ENCODE results near the gene DOCK6. TPM values are rescaled to one million over a fixed set of nuclear protein-coding genes. Genes with fewer than 3 reads are reported as not detected.

DOCK6 gene
- total and polyA plus RNA-seq, 7 experiments from 2014 or later = 0.73 to 5.2 (median 1.5) TPM; not detected in 4

GRCh38 chr19:11237321-11237720 is 25.0 kb downstream of the DOCK6 start:
- H3K9me3 Mint-ChIP-seq = peaks cover 0 to 21% (median 9%) of the 10 kb centered on the region in 11 donors
- no peak overlapping the region for H3K27ac Mint-ChIP-seq
- no peaks in the 10 kb centered on the region for H3K27me3 ChIP-seq (ENCODE audit: control insufficient read depth in 2 of 2, insufficient read depth in 2 of 2, low read length in 2 of 2)
- H3K27me3 Mint-ChIP-seq = peaks cover 0 to 6% (median 0%) of the 10 kb centered on the region in 5 donors
- H3K4me1 ChIP-seq (ENCODE audit: control insufficient read depth in 2 of 2, insufficient read depth in 2 of 2, low read length in 2 of 2) = no peaks in the 10 kb centered on the region
- H3K4me3 Mint-ChIP-seq = no peak overlapping the region
- H3K4me1 Mint-ChIP-seq = no peaks in the 10 kb centered on the region
- no peak overlapping the region for H3K4me3 ChIP-seq (ENCODE audit: low read length)
- intact Hi-C loops (cut with micrococcal nuclease) = no loop called here
- no peak for DNase-seq
- H3K27ac ChIP-seq (ENCODE audit: low read depth, low read length) = no peak overlapping the region
- H3K9me3 ChIP-seq (ENCODE audit: control insufficient read depth in 2 of 3, low read length in 3 of 3) = peaks cover 0 to 24% (median 0%) of the 10 kb centered on the region in 3 experiments
- CTCF ChIA-PET = no interaction called here
- POLR2A ChIA-PET = no interaction called here
- no peaks in the 10 kb centered on the region for H3K36me3 ChIP-seq (ENCODE audit: control insufficient read depth in 2 of 3, insufficient read depth in 3 of 3, low read length in 3 of 3)
- ATAC-seq = no peak
- no peaks in the 10 kb centered on the region for H3K36me3 Mint-ChIP-seq

GRCh38 chr19:11236324-11237301 is 25.7 kb downstream of the DOCK6 start:
- no peaks in the 10 kb centered on the region for H3K27me3 ChIP-seq (ENCODE audit: control insufficient read depth in 2 of 2, insufficient read depth in 2 of 2, low read length in 2 of 2)
- DNase-seq (no peak), ATAC-seq (no peak)
- H3K27ac ChIP-seq (ENCODE audit: low read depth, low read length) = no peak overlapping the region
- Mint-ChIP-seq H3K4me1 (no peaks in the 10 kb centered on the region), H3K36me3 (no peaks in the 10 kb centered on the region), H3K27me3 (peaks cover 0 to 3% (median 0%) of the 10 kb centered on the region in 5 donors), H3K4me3 (no peak overlapping the region), H3K9me3 (peaks cover 0 to 21% (median 9%) of the 10 kb centered on the region in 11 donors), H3K27ac (no peak overlapping the region)
- intact Hi-C loops (cut with micrococcal nuclease) = no loop called here
- ChIA-PET POLR2A (no interaction called here), CTCF (no interaction called here)
- H3K9me3 ChIP-seq (ENCODE audit: control insufficient read depth in 2 of 3, low read length in 3 of 3) = peaks cover 0 to 24% (median 0%) of the 10 kb centered on the region in 3 experiments
- H3K36me3 ChIP-seq (ENCODE audit: control insufficient read depth in 2 of 3, insufficient read depth in 3 of 3, low read length in 3 of 3) = no peaks in the 10 kb centered on the region
- H3K4me3 ChIP-seq (ENCODE audit: low read length) = no peak overlapping the region
- H3K4me1 ChIP-seq (ENCODE audit: control insufficient read depth in 2 of 2, insufficient read depth in 2 of 2, low read length in 2 of 2) = no peaks in the 10 kb centered on the region

DNA sequence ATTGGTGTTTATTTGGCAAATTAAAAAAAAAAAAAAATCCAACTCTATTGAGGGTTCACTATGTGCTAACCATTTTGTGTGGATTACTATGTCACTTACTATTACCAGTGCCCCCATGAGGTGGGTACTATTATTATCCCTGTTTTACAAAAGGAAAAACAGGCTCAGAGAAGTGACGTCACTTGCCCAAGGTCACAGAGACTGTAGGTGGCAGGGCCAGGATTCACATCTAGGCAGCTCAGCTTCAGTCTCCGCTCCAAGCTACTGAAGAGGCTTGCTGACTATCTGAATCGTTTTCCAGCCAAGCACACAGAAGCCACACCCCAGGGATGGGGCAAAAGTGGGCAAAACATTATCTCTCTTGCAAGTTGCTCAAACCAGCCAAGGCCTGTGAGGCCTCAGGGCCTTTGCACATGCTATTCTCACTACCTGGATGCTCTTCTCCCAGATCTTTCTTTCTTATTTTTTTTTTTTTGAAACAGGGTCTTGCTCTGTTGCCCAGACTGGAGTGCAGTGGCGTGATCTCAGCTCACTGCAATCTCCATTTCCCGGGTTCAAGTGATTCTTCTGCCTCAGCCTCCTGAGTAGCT is 27.7 kb downstream of the DOCK6 start:
- Histone ChIP-seq H3K27me3 (ENCODE audit: control insufficient read depth in 2 of 2, insufficient read depth in 2 of 2, low read length in 2 of 2) (no peaks in the 10 kb centered on the region), H3K4me3 (ENCODE audit: low read length) (no peak overlapping the region), H3K36me3 (ENCODE audit: control insufficient read depth in 2 of 3, insufficient read depth in 3 of 3, low read length in 3 of 3) (no peaks in the 10 kb centered on the region), H3K9me3 (ENCODE audit: control insufficient read depth in 2 of 3, low read length in 3 of 3) (peaks cover 0 to 18% (median 0%) of the 10 kb centered on the region in 3 experiments), H3K4me1 (ENCODE audit: control insufficient read depth in 2 of 2, insufficient read depth in 2 of 2, low read length in 2 of 2) (no peaks in the 10 kb centered on the region), H3K27ac (ENCODE audit: low read depth, low read length) (no peak overlapping the region)
- no peak for ATAC-seq
- Mint-ChIP-seq H3K9me3 (peaks cover 0 to 18% (median 9%) of the 10 kb centered on the region in 11 donors), H3K4me3 (no peak overlapping the region), H3K36me3 (no peaks in the 10 kb centered on the region), H3K27ac (no peak overlapping the region), H3K4me1 (no peaks in the 10 kb centered on the region), H3K27me3 (peaks cover 0 to 3% (median 0%) of the 10 kb centered on the region in 5 donors)
- CTCF ChIA-PET = no interaction called here
- DNase-seq = no peak
- POLR2A ChIA-PET = interaction anchor here (0.6 kb wide), 1 partner anchor 245 kb away, joined by 3 read pairs; no protein-coding TSS in a partner anchor
- intact Hi-C loops (cut with micrococcal nuclease) = no loop called here

DNA sequence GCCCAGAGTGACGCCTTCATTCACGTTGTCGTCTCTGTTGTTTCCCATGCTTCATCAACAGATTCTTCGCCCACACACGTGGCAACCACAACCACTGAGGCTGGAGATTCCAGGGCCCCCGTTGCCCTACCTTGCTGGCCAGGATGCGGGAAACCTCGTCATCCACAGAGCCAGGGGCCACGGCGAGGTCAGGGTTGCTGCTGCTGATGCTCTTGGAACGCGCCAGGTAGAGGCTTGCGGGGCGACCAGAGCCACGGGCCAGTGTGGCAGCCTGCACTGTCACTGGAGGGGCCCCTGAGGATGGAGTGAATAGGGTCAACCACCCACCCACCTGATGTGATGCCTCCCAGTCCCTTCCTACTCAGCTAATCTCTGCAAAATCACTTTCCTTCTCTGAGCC is 29.3 kb downstream of the DOCK6 start:
- H3K4me3 ChIP-seq (ENCODE audit: low read length) = no peak overlapping the region
- no peaks in the 10 kb centered on the region for H3K36me3 ChIP-seq (ENCODE audit: control insufficient read depth in 2 of 3, insufficient read depth in 3 of 3, low read length in 3 of 3)
- Mint-ChIP-seq H3K27me3 (peaks cover 0 to 6% (median 3%) of the 10 kb centered on the region in 5 donors), H3K9me3 (peaks cover 0 to 7% (median 3%) of the 10 kb centered on the region in 11 donors), H3K4me1 (no peaks in the 10 kb centered on the region), H3K4me3 (no peak overlapping the region), H3K27ac (no peak overlapping the region), H3K36me3 (no peaks in the 10 kb centered on the region)
- H3K27me3 ChIP-seq (ENCODE audit: control insufficient read depth in 2 of 2, insufficient read depth in 2 of 2, low read length in 2 of 2) = no peaks in the 10 kb centered on the region
- ChIA-PET POLR2A (no interaction called here), CTCF (no interaction called here)
- DNase-seq (no peak), ATAC-seq (no peak)
- intact Hi-C loops (cut with micrococcal nuclease) = no loop called here
- H3K27ac ChIP-seq (ENCODE audit: low read depth, low read length) = no peak overlapping the region
- H3K9me3 ChIP-seq (ENCODE audit: control insufficient read depth in 2 of 3, low read length in 3 of 3) = peaks cover 0 to 3% (median 0%) of the 10 kb centered on the region in 3 experiments
- no peaks in the 10 kb centered on the region for H3K4me1 ChIP-seq (ENCODE audit: control insufficient read depth in 2 of 2, insufficient read depth in 2 of 2, low read length in 2 of 2)

GRCh38 chr19:11232555-11232954 is 29.8 kb downstream of the DOCK6 start:
- Mint-ChIP-seq H3K36me3 (no peaks in the 10 kb centered on the region), H3K27ac (no peak overlapping the region), H3K4me3 (no peak overlapping the region), H3K4me1 (no peaks in the 10 kb centered on the region), H3K9me3 (peaks cover 0 to 5% (median 2%) of the 10 kb centered on the region in 11 donors), H3K27me3 (peaks cover 0 to 6% (median 3%) of the 10 kb centered on the region in 5 donors)
- no peaks in the 10 kb centered on the region for H3K4me1 ChIP-seq (ENCODE audit: control insufficient read depth in 2 of 2, insufficient read depth in 2 of 2, low read length in 2 of 2)
- H3K4me3 ChIP-seq (ENCODE audit: low read length) = no peak overlapping the region
- H3K27ac ChIP-seq (ENCODE audit: low read depth, low read length) = no peak overlapping the region
- ATAC-seq (no peak), DNase-seq (no peak)
- ChIA-PET POLR2A (no interaction called here), CTCF (no interaction called here)
- intact Hi-C loops (cut with micrococcal nuclease) = no loop called here
- no peaks in the 10 kb centered on the region for H3K9me3 ChIP-seq (ENCODE audit: control insufficient read depth in 2 of 3, low read length in 3 of 3)
- no peaks in the 10 kb centered on the region for H3K36me3 ChIP-seq (ENCODE audit: control insufficient read depth in 2 of 3, insufficient read depth in 3 of 3, low read length in 3 of 3)
- no peaks in the 10 kb centered on the region for H3K27me3 ChIP-seq (ENCODE audit: control insufficient read depth in 2 of 2, insufficient read depth in 2 of 2, low read length in 2 of 2)

DNA sequence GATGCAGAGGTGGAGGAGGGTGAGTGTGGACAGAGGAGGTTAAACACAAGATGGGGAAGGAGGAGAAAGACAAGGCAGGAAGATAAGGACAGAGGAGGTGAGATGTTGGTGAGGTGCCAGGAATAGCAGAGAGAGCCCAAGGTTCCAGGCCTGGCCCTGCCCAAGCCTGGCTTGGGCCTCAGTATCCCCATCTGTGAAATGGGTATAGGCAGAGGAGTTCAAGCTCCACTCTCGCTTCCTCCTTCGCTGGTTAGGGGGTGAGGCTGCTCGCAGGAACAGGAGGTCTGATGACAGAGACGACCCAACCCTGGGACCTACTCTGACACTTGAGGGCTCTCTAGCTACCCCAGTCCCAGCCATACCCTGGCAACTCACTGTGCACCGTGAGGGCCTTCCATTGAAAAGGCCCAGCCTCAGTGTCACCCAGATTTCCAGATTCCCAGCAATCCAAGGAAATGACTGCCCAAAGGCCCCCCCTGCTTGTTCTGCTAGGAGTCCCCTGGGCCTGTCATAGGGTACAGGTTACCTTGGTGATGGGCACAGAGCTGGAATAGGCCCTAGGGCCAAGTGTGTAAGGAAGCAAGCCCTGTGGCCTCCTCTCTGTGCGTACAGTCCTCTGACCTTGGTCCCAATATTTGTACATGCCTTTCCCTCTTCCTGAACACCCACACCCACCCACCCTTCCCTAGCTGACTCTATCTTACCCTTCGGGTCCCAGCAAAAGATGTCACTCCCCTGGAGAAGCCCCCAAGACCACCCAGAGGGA is 31.5 kb downstream of the DOCK6 start:
- H3K27ac ChIP-seq (ENCODE audit: low read depth, low read length) = no peak overlapping the region
- ATAC-seq (no peak), DNase-seq (no peak)
- no peaks in the 10 kb centered on the region for H3K4me1 ChIP-seq (ENCODE audit: control insufficient read depth in 2 of 2, insufficient read depth in 2 of 2, low read length in 2 of 2)
- Mint-ChIP-seq H3K4me3 (peak overlapping the region in 1 of 10 donors; percentile 18), H3K9me3 (peaks cover 0 to 2% (median 0%) of the 10 kb centered on the region in 11 donors), H3K36me3 (no peaks in the 10 kb centered on the region), H3K27ac (no peak overlapping the region), H3K27me3 (peaks cover 0 to 6% (median 3%) of the 10 kb centered on the region in 5 donors), H3K4me1 (peaks cover 0 to 3% (median 0%) of the 10 kb centered on the region in 7 donors)
- POLR2A ChIA-PET = no interaction called here
- no peaks in the 10 kb centered on the region for H3K9me3 ChIP-seq (ENCODE audit: control insufficient read depth in 2 of 3, low read length in 3 of 3)
- H3K27me3 ChIP-seq (ENCODE audit: control insufficient read depth in 2 of 2, insufficient read depth in 2 of 2, low read length in 2 of 2) = no peaks in the 10 kb centered on the region
- no peaks in the 10 kb centered on the region for H3K36me3 ChIP-seq (ENCODE audit: control insufficient read depth in 2 of 3, insufficient read depth in 3 of 3, low read length in 3 of 3)
- CTCF ChIA-PET = no interaction called here
- no peak overlapping the region for H3K4me3 ChIP-seq (ENCODE audit: low read length)
- intact Hi-C loops (cut with micrococcal nuclease) = no loop called here

Data from naive thymus-derived CD4-positive, alpha-beta T cell (primary cell).